GM03348 (cell line): Measurements from ENCODE around the gene NAV2.

Source experiments
- DNase-seq: peaks from one replicate; pipeline ENCODE4 v3.0.0; 2012; ENCODE audit warnings: low spot score

Gene NAV2

GRCh38 chr11:19864141-19865140 lies 151.8 kb downstream of the NAV2 start:
- DNase-seq: no peak

GRCh38 chr11:19866037-19866436 lies 153.4 kb downstream of the NAV2 start:
- DNase-seq: no peak

GRCh38 chr11:19866521-19866920 lies 153.9 kb downstream of the NAV2 start:
- no peak for DNase-seq

GRCh38 chr11:19867064-19867463 lies 154.4 kb downstream of the NAV2 start:
- DNase-seq: no peak

- peak; percentile 65 for DNase-seq
Observed at GRCh38 chr11:19868281-19868821, 155.7 kb downstream of the NAV2 start.

GRCh38 chr11:19868871-19869270 lies 156.2 kb downstream of the NAV2 start:
- no peak for DNase-seq

GRCh38 chr11:19869466-19869865 lies 156.8 kb downstream of the NAV2 start:
- DNase-seq: no peak

- no peak for DNase-seq
Observed at GRCh38 chr11:19869946-19870589, 157.4 kb downstream of the NAV2 start.

- DNase-seq: no peak
Observed at GRCh38 chr11:19871531-19871930, 158.9 kb downstream of the NAV2 start.

- DNase-seq: no peak
Observed at GRCh38 chr11:19872512-19873145, 160.0 kb downstream of the NAV2 start.

- DNase-seq: no peak
Observed at GRCh38 chr11:19873730-19874129, 161.1 kb downstream of the NAV2 start.

GRCh38 chr11:19874266-19874665 lies 161.6 kb downstream of the NAV2 start:
- DNase-seq: peak; percentile 26

GRCh38 chr11:19876750-19877149 lies 164.1 kb downstream of the NAV2 start:
- no peak for DNase-seq

- DNase-seq: no peak
Observed at GRCh38 chr11:19878520-19878919, 165.9 kb downstream of the NAV2 start.

GRCh38 chr11:19879307-19880087 lies 166.9 kb downstream of the NAV2 start:
- no peak for DNase-seq

- DNase-seq: no peak
Observed at GRCh38 chr11:19880088-19880345, 167.4 kb downstream of the NAV2 start.

- DNase-seq: no peak
Observed at GRCh38 chr11:19881177-19881576, 168.5 kb downstream of the NAV2 start.

GRCh38 chr11:19882356-19882755 lies 169.7 kb downstream of the NAV2 start:
- no peak for DNase-seq

GRCh38 chr11:19886498-19886897 lies 173.9 kb downstream of the NAV2 start:
- no peak for DNase-seq

GRCh38 chr11:19887842-19888241 lies 175.2 kb downstream of the NAV2 start:
- no peak for DNase-seq

GRCh38 chr11:19889531-19889930 lies 176.9 kb downstream of the NAV2 start:
- no peak for DNase-seq

GRCh38 chr11:19890308-19890707 lies 177.7 kb downstream of the NAV2 start:
- peak; percentile 74 for DNase-seq
